Thymus (tissue), 11 donors: ENCODE results near the gene MBD3L2B. TPM values are rescaled to one million over a fixed set of nuclear protein-coding genes. Genes with fewer than 3 reads are reported as not detected.
"Not testable (repeated sequence)": the region's sequence is repeated elsewhere in the genome, so short reads cannot be mapped to it uniquely, and the experiment has no call there.

Experiments used
- DNase-seq, 9 donors: peaks; one replicate each; pipeline ENCODE4 v3.0.0-alpha.2; 2013; ENCODE audit warnings: low spot score in 9 of 9, low read depth in 6 of 9, missing footprints in 1 of 9
- H3K27ac ChIP-seq, 2 donors: one replicate each; pipeline ENCODE4 v1.5.1; 2013; ENCODE audit warnings: control low read depth in 1 of 2, low read depth in 1 of 2, low read length in 1 of 2, mild to moderate bottlenecking in 1 of 2, moderate library complexity in 1 of 2
- H3K27me3 ChIP-seq, 2 donors: one replicate each; pipeline ENCODE4 v1.5.1; 2013; ENCODE audit warnings: low read length in 1 of 2; ENCODE audit not compliant: control insufficient read depth in 2 of 2, insufficient read depth in 1 of 2
- H3K36me3 ChIP-seq, 2 donors: one replicate each; pipeline ENCODE4 v1.5.1; 2013; ENCODE audit warnings: low read length in 1 of 2, mild to moderate bottlenecking in 1 of 2, moderate library complexity in 1 of 2; ENCODE audit not compliant: control insufficient read depth in 2 of 2, insufficient read depth in 2 of 2
- H3K4me1 ChIP-seq, 2 donors: one replicate each; pipeline ENCODE4 v1.5.1; 2013; ENCODE audit warnings: low read length in 2 of 2; ENCODE audit not compliant: control insufficient read depth in 2 of 2, insufficient read depth in 2 of 2
- H3K4me3 ChIP-seq, 2 donors: one replicate each; pipeline ENCODE4 v1.5.1; 2013; ENCODE audit warnings: low read length in 2 of 2, control low read depth in 1 of 2, mild to moderate bottlenecking in 1 of 2
- H3K9me3 ChIP-seq, 2 donors: one replicate each; pipeline ENCODE4 v1.5.1; 2013; ENCODE audit warnings: low read length in 1 of 2, mild to moderate bottlenecking in 1 of 2; ENCODE audit not compliant: control insufficient read depth in 2 of 2, insufficient read depth in 1 of 2
- WGBS: extraction: QIAGEN DNeasy Blood & Tissue Kit; methylation state at CpG from one replicate; pipeline ENCODE4 v1.1.7; 2013; 5-methylcytosine and 5-hydroxymethylcytosine counted together
- polyA plus RNA-seq: library from polyadenylated mRNA; stranded (reverse); fragments of 200-250 nt; gene quantifications from one replicate; pipeline ENCODE4 v1.2.3, GENCODE V29; 2013
- total RNA-seq: library from RNA; stranded (reverse); fragments of 120-200 nt; gene quantifications from one replicate; pipeline ENCODE4 v1.2.4, GENCODE V29; 2013
- donor health status: healthy.

Gene MBD3L2B
- total and polyA plus RNA-seq, 2 donors = 0.19 to 0.71 TPM

GRCh38 chr19:7059977-7060376 lies 38.7 kb upstream of the MBD3L2B start:
- not testable (repeated sequence) for H3K9me3 ChIP-seq, H3K27me3 ChIP-seq, H3K4me3 ChIP-seq, H3K27ac ChIP-seq, H3K36me3 ChIP-seq, H3K4me1 ChIP-seq, DNase-seq
- WGBS = 3% methylated on average over 1 of the region's 2 CpGs

GRCh38 chr19:7058576-7058975 lies 37.3 kb upstream of the MBD3L2B start, which contains the start of gene MBD3L3:
Gene MBD3L3, minus strand, starts transcription at chr19:7058676. Its CDS starts 71 bp downstream, at chr19:7058605.
- WGBS = no CpG with 5 or more reads among the region's 8 CpGs
- DNase-seq, H3K4me3 ChIP-seq, H3K9me3 ChIP-seq, H3K27ac ChIP-seq, H3K27me3 ChIP-seq, H3K4me1 ChIP-seq, H3K36me3 ChIP-seq: not testable (repeated sequence)

GRCh38 chr19:7056371-7056770 lies 35.1 kb upstream of the MBD3L2B start:
- H3K36me3 ChIP-seq, H3K27me3 ChIP-seq, H3K27ac ChIP-seq, H3K9me3 ChIP-seq, H3K4me3 ChIP-seq, H3K4me1 ChIP-seq, DNase-seq: not testable (repeated sequence)
- 91% methylated on average over 8 of the region's 16 CpGs for WGBS

GRCh38 chr19:7055679-7056078 lies 34.4 kb upstream of the MBD3L2B start:
- H3K4me3 ChIP-seq = not testable (repeated sequence)

GRCh38 chr19:7054635-7055368 lies 33.6 kb upstream of the MBD3L2B start:
- not testable (repeated sequence) for H3K9me3 ChIP-seq, H3K4me3 ChIP-seq, H3K27me3 ChIP-seq, DNase-seq, H3K4me1 ChIP-seq, H3K27ac ChIP-seq, H3K36me3 ChIP-seq
- 97% methylated on average over 12 of the region's 14 CpGs for WGBS

More at GRCh38 chr19:7055679-7056078, 34.4 kb upstream of the MBD3L2B start:
- WGBS = 96% methylated on average over 12 of the region's 14 CpGs
- not testable (repeated sequence) for H3K9me3 ChIP-seq, H3K36me3 ChIP-seq, DNase-seq, H3K4me1 ChIP-seq, H3K27ac ChIP-seq, H3K27me3 ChIP-seq

- not testable (repeated sequence) for H3K4me1 ChIP-seq, H3K27ac ChIP-seq, H3K27me3 ChIP-seq, H3K36me3 ChIP-seq, H3K4me3 ChIP-seq, DNase-seq, H3K9me3 ChIP-seq
- 82% methylated on average over 7 of the region's 7 CpGs for WGBS
These were observed 31.7 kb upstream of the MBD3L2B start for GRCh38 chr19:7052896-7053295.

GRCh38 chr19:7051421-7051820 lies 30.2 kb upstream of the MBD3L2B start:
- not testable (repeated sequence) for H3K36me3 ChIP-seq, H3K27ac ChIP-seq, H3K4me1 ChIP-seq, H3K27me3 ChIP-seq, H3K4me3 ChIP-seq, DNase-seq, H3K9me3 ChIP-seq
- 100% methylated on average over 2 of the region's 5 CpGs for WGBS

- DNase-seq, H3K9me3 ChIP-seq, H3K36me3 ChIP-seq, H3K27ac ChIP-seq, H3K4me1 ChIP-seq, H3K27me3 ChIP-seq, H3K4me3 ChIP-seq: not testable (repeated sequence)
- no CpG with 5 or more reads among the region's 7 CpGs for WGBS
These were observed 27.8 kb upstream of the MBD3L2B start, which contains the start of gene MBD3L2 for GRCh38 chr19:7049021-7049420. Gene MBD3L2, plus strand, starts transcription at chr19:7049321. Its CDS starts 53 bp downstream, at chr19:7049374.

- not testable (repeated sequence) for H3K9me3 ChIP-seq, DNase-seq, H3K27me3 ChIP-seq, H3K36me3 ChIP-seq, H3K4me1 ChIP-seq, H3K4me3 ChIP-seq, H3K27ac ChIP-seq
- no CpG with 5 or more reads among the region's 2 CpGs for WGBS
These were observed 20.3 kb upstream of the MBD3L2B start for GRCh38 chr19:7041563-7041962.
